Loucy (cell line): Measurements from ENCODE around the gene SHROOM3.

Experiments used
- H2AFZ ChIP-seq: fragments of 200-600 bp; sonication (generic); 2 replicates; pipeline ENCODE4 v1.6.0; 2016; ENCODE audit warnings: antibody characterized with exemption, mild to moderate bottlenecking, low read length, moderate library complexity
- H3F3A ChIP-seq: fragments of 200-600 bp; 2 replicates; pipeline ENCODE4 v1.6.0; 2016; ENCODE audit warnings: antibody characterized with exemption, low read depth, mild to moderate bottlenecking
- H3K27me3 ChIP-seq: fragments of 200-600 bp; sonication (generic); 2 replicates; pipeline ENCODE4 v1.6.1; 2014; ENCODE audit warnings: low read length, mild to moderate bottlenecking; ENCODE audit not compliant: insufficient read depth, poor library complexity, severe bottlenecking
- H3K36me3 ChIP-seq: fragments of 200-600 bp; sonication (generic); 2 replicates; pipeline ENCODE4 v1.6.1; 2016; ENCODE audit warnings: low read length; ENCODE audit not compliant: insufficient read depth
- H3K4me1 ChIP-seq: fragments of 200-600 bp; sonication (generic); 2 replicates; pipeline ENCODE4 v1.5.1; 2014; ENCODE audit warnings: low read length, mild to moderate bottlenecking; ENCODE audit not compliant: insufficient read depth, poor library complexity, severe bottlenecking
- H3K4me2 ChIP-seq: fragments of 200-600 bp; sonication (generic); 2 replicates; pipeline ENCODE4 v1.6.0; 2014; ENCODE audit warnings: antibody characterized with exemption, low read length, low read depth, mild to moderate bottlenecking; ENCODE audit not compliant: poor library complexity, severe bottlenecking
- H3K4me3 ChIP-seq: fragments of 200-600 bp; sonication (generic); 2 replicates; pipeline ENCODE4 v1.5.1; 2014; ENCODE audit warnings: low read length, mild to moderate bottlenecking, mixed read lengths; ENCODE audit not compliant: poor library complexity, severe bottlenecking
- H3K79me2 ChIP-seq: fragments of 200-600 bp; sonication (generic); 2 replicates; pipeline ENCODE4 v1.6.1; 2014; ENCODE audit warnings: low read length; ENCODE audit not compliant: insufficient read depth
- H3K9ac ChIP-seq: fragments of 200-600 bp; sonication (generic); 2 replicates; pipeline ENCODE4 v1.6.0; 2014; ENCODE audit warnings: mild to moderate bottlenecking, low read depth, low read length, moderate library complexity; ENCODE audit not compliant: poor library complexity, severe bottlenecking
- H3K9me2 ChIP-seq: fragments of 200-600 bp; sonication (generic); replicated peaks from 2 replicates; pipeline ENCODE4 v1.6.1; 2016; ENCODE audit warnings: low read depth, low read length, mixed read lengths
- H3K9me3 ChIP-seq: fragments of 200-600 bp; sonication (generic); 2 replicates; pipeline ENCODE4 v1.6.1; 2014; ENCODE audit warnings: mild to moderate bottlenecking, antibody characterized with exemption, low read length, low read depth; ENCODE audit not compliant: insufficient read depth
- H4K20me1 ChIP-seq: fragments of 200-600 bp; sonication (generic); 2 replicates; pipeline ENCODE4 v1.6.0; 2014; ENCODE audit warnings: antibody characterized with exemption, low read length, mild to moderate bottlenecking; ENCODE audit not compliant: insufficient read depth, poor library complexity, severe bottlenecking
- CTCF ChIP-seq: fragments of 200-600 bp; sonication (generic); conservative IDR thresholded peaks from 2 replicates; pipeline ENCODE4 v1.5.1; 2014; ENCODE audit warnings: mild to moderate bottlenecking, antibody characterized with exemption, low read length
- EZH2phosphoT487 ChIP-seq: fragments of 200-600 bp; IDR thresholded peaks from 2 replicates; pipeline ENCODE4 v1.6.1; 2018; ENCODE audit warnings: antibody characterized with exemption, mild to moderate bottlenecking, moderate library complexity, borderline replicate concordance

Gene SHROOM3

DNA sequence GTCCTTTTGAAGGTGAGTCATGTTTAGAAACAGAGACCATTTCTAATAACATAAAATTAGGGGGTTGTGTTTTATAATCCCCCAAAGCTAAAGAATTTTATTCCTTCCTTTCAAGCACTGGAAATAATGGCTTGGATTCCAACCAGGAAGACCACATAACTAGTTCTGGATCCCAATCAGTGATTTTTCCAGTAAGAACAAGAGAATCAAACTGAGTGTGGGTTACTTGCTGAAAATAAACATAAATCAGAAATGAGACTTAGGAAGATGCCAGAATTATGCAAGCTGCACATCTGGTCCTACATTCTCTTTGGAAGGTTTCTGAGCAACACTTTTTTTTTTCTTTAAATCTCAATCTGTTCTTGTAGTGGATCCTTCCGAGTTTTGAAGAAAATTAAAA, 386.6 kb downstream of the SHROOM3 start:
- H3K4me3 ChIP-seq = no peak overlapping the region
- no peaks in the 10 kb centered on the region for H4K20me1 ChIP-seq
- no peak overlapping the region for H3K4me2 ChIP-seq
- TF ChIP-seq EZH2phosphoT487 (no peak), CTCF (no peak)
- no peak overlapping the region for H2AFZ ChIP-seq
- H3K36me3 ChIP-seq = no peaks in the 10 kb centered on the region
- H3K79me2 ChIP-seq = no peaks in the 10 kb centered on the region
- H3K9ac ChIP-seq = no peak overlapping the region
- no peaks in the 10 kb centered on the region for H3K9me3 ChIP-seq
- no peaks in the 10 kb centered on the region for H3K9me2 ChIP-seq
- H3K27me3 ChIP-seq = no peaks in the 10 kb centered on the region
- no peaks in the 10 kb centered on the region for H3K4me1 ChIP-seq
- no peaks in the 10 kb centered on the region for H3F3A ChIP-seq

- no peak for TF ChIP-seq EZH2phosphoT487
- no peak for TF ChIP-seq CTCF
- no peaks in the 10 kb centered on the region for H3F3A ChIP-seq
These were observed 387.3 kb downstream of the SHROOM3 start for GRCh38 chr4:76822303-76822702.

DNA sequence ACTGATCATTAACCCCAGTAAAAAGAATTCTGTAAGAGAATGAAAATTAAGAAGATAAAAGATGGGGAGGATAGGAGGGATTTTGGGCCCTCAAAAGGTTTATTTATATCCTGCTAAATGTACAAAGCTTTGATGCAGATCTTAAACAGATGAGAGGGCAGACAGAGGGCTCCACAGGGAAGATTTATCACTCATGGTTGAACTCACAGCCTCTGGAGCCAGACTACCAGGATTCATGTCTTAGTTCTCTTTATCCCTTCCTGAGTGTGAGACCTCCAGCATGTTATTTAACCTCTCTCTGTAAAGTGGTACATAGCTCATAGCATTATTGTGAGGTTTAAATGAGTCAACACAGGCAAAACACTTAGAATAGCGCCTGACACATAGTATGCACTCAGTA, 388.5 kb downstream of the SHROOM3 start:
- Histone ChIP-seq H3K36me3 (no peaks in the 10 kb centered on the region), H3K9me3 (no peaks in the 10 kb centered on the region), H2AFZ (no peak overlapping the region), H3K4me1 (no peaks in the 10 kb centered on the region), H3K9me2 (no peaks in the 10 kb centered on the region), H3F3A (no peaks in the 10 kb centered on the region), H3K27me3 (no peaks in the 10 kb centered on the region), H3K4me3 (no peak overlapping the region), H3K79me2 (no peaks in the 10 kb centered on the region), H3K4me2 (no peak overlapping the region), H4K20me1 (no peaks in the 10 kb centered on the region), H3K9ac (no peak overlapping the region)
- no peak for TF ChIP-seq CTCF
- no peak for TF ChIP-seq EZH2phosphoT487

More at GRCh38 chr4:76822303-76822702, 387.3 kb downstream of the SHROOM3 start:
- H3K9me3 ChIP-seq = no peaks in the 10 kb centered on the region
- no peaks in the 10 kb centered on the region for H3K36me3 ChIP-seq
- H3K4me1 ChIP-seq = no peaks in the 10 kb centered on the region
- H3K9me2 ChIP-seq = no peaks in the 10 kb centered on the region
- no peaks in the 10 kb centered on the region for H4K20me1 ChIP-seq
- no peak overlapping the region for H2AFZ ChIP-seq
- H3K9ac ChIP-seq = no peak overlapping the region
- no peaks in the 10 kb centered on the region for H3K79me2 ChIP-seq
- no peak overlapping the region for H3K4me3 ChIP-seq
- H3K27me3 ChIP-seq = no peaks in the 10 kb centered on the region
- H3K4me2 ChIP-seq = no peak overlapping the region
